SU-DHL-6 (cell line): ENCODE measurements around the gene MFAP3.

Experiments used
- EZH2phosphoT487 ChIP-seq: fragments of 200-600 bp; sonication (generic), shearing (Covaris generic); conservative IDR thresholded peaks from 2 replicates; pipeline ENCODE4 v1.6.1; 2018; ENCODE audit warnings: mild to moderate bottlenecking, antibody characterized with exemption, low read length, moderate library complexity, mixed read lengths
- TF ChIP-seq, protein P1 (sequence below): fragments of 200-600 bp; sonication (generic); IDR thresholded peaks from one replicate; pipeline ENCODE4 v1.5.1; 2017; ENCODE audit warnings: antibody characterized with exemption, mild to moderate bottlenecking, low read length, moderate library complexity; ENCODE audit not compliant: insufficient read depth, poor library complexity, severe bottlenecking

- TF ChIP-seq, protein P1, sequence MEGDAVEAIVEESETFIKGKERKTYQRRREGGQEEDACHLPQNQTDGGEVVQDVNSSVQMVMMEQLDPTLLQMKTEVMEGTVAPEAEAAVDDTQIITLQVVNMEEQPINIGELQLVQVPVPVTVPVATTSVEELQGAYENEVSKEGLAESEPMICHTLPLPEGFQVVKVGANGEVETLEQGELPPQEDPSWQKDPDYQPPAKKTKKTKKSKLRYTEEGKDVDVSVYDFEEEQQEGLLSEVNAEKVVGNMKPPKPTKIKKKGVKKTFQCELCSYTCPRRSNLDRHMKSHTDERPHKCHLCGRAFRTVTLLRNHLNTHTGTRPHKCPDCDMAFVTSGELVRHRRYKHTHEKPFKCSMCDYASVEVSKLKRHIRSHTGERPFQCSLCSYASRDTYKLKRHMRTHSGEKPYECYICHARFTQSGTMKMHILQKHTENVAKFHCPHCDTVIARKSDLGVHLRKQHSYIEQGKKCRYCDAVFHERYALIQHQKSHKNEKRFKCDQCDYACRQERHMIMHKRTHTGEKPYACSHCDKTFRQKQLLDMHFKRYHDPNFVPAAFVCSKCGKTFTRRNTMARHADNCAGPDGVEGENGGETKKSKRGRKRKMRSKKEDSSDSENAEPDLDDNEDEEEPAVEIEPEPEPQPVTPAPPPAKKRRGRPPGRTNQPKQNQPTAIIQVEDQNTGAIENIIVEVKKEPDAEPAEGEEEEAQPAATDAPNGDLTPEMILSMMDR = no peak
- TF ChIP-seq EZH2phosphoT487 = no peak
These were observed 47.9 kb downstream of the MFAP3 start for GRCh38 chr5:154086641-154087040.
